ENCODE results near the gene ZSCAN1.

The ZSCAN1 gene

GRCh38 chr19:58096884-58097283 is 63.1 kb downstream of the ZSCAN1 start:
- no peak for DNase-seq (ENCODE audit: extremely low read depth, insufficient read length)
- no peak overlapping the region for H3K4me3 ChIP-seq (replicated peaks; ENCODE audit: low read depth, low read length)
- no peaks in the 10 kb centered on the region for H3K27me3 ChIP-seq (replicated peaks; ENCODE audit: control insufficient read depth, insufficient read depth, low read length)
- H3K36me3 ChIP-seq (ENCODE audit: control insufficient read depth, insufficient read depth, low read length), result no peaks in the 10 kb centered on the region
- no peak for TF ChIP-seq CTCF (IDR thresholded peaks at IDR 0.05; ENCODE audit: insufficient read depth, low read length, poor library complexity, severe bottlenecking)

- Histone ChIP-seq H3K36me3 (ENCODE audit: control insufficient read depth, insufficient read depth, low read length) (no peaks in the 10 kb centered on the region), H3K4me3 (replicated peaks; ENCODE audit: low read depth, low read length) (peak overlapping the region; percentile 74), H3K27me3 (replicated peaks; ENCODE audit: control insufficient read depth, insufficient read depth, low read length) (no peaks in the 10 kb centered on the region)
- TF ChIP-seq CTCF (IDR thresholded peaks at IDR 0.05; ENCODE audit: insufficient read depth, low read length, poor library complexity, severe bottlenecking), result no peak
- no peak for DNase-seq (ENCODE audit: extremely low read depth, insufficient read length)
These were observed 63.5 kb downstream of the ZSCAN1 start for GRCh38 chr19:58097349-58097748.

- TF ChIP-seq CTCF (IDR thresholded peaks at IDR 0.05; ENCODE audit: insufficient read depth, low read length, poor library complexity, severe bottlenecking), result no peak
- no peaks in the 10 kb centered on the region for H3K27me3 ChIP-seq (replicated peaks; ENCODE audit: control insufficient read depth, insufficient read depth, low read length)
- peak within 1 kb of the TSS; percentile 74 for H3K4me3 ChIP-seq (replicated peaks; ENCODE audit: low read depth, low read length)
- DNase-seq (ENCODE audit: extremely low read depth, insufficient read length), result peak; percentile 79
- H3K36me3 ChIP-seq (ENCODE audit: control insufficient read depth, insufficient read depth, low read length), result no peaks in the 10 kb centered on the region
These were observed 64.2 kb downstream of the ZSCAN1 start, which contains the start of gene ZSCAN18 for GRCh38 chr19:58097781-58098681. TSS of gene ZSCAN18 (minus strand) at chr19:58098231. CDS start at chr19:58090267, 7,964 bp downstream.

- DNase-seq (ENCODE audit: extremely low read depth, insufficient read length), result no peak
- no peak for TF ChIP-seq CTCF (IDR thresholded peaks at IDR 0.05; ENCODE audit: insufficient read depth, low read length, poor library complexity, severe bottlenecking)
- Histone ChIP-seq H3K27me3 (replicated peaks; ENCODE audit: control insufficient read depth, insufficient read depth, low read length) (no peaks in the 10 kb centered on the region), H3K4me3 (replicated peaks; ENCODE audit: low read depth, low read length) (peak overlapping the region; percentile 55), H3K36me3 (ENCODE audit: control insufficient read depth, insufficient read depth, low read length) (no peaks in the 10 kb centered on the region)
These were observed 64.8 kb downstream of the ZSCAN1 start for GRCh38 chr19:58098682-58098998.
